Loucy (cell line): ENCODE data around the gene ATAD3C.

ENCODE experiments used
- CTCF ChIP-seq: fragments of 200-600 bp; sonication (generic); conservative IDR thresholded peaks from 2 replicates; pipeline ENCODE4 v1.5.1; 2014; ENCODE audit warnings: mild to moderate bottlenecking, antibody characterized with exemption, low read length
- EZH2phosphoT487 ChIP-seq: fragments of 200-600 bp; IDR thresholded peaks from 2 replicates; pipeline ENCODE4 v1.6.1; 2018; ENCODE audit warnings: antibody characterized with exemption, mild to moderate bottlenecking, moderate library complexity, borderline replicate concordance

- no peak for TF ChIP-seq CTCF
- no peak for TF ChIP-seq EZH2phosphoT487
Measured at GRCh38 chr1:1418464-1419362, 30.8 kb upstream of the ATAD3C start.
